ENCODE data around the gene SYNRG. TPM values are rescaled to one million over a fixed set of nuclear protein-coding genes. Genes with fewer than 3 reads are reported as not detected.

Gene SYNRG
- total and polyA plus RNA-seq, 2 of the 13 experiments (the other 11 are each of a cell fraction or from before 2014, with no cell fraction given), result 7.3 to 8.7 TPM

GRCh38 chr17:37643118-37643766 lies 34.0 kb upstream of the SYNRG start, which contains the start of gene DDX52 (continued):
- TF ChIP-seq, protein P1, sequence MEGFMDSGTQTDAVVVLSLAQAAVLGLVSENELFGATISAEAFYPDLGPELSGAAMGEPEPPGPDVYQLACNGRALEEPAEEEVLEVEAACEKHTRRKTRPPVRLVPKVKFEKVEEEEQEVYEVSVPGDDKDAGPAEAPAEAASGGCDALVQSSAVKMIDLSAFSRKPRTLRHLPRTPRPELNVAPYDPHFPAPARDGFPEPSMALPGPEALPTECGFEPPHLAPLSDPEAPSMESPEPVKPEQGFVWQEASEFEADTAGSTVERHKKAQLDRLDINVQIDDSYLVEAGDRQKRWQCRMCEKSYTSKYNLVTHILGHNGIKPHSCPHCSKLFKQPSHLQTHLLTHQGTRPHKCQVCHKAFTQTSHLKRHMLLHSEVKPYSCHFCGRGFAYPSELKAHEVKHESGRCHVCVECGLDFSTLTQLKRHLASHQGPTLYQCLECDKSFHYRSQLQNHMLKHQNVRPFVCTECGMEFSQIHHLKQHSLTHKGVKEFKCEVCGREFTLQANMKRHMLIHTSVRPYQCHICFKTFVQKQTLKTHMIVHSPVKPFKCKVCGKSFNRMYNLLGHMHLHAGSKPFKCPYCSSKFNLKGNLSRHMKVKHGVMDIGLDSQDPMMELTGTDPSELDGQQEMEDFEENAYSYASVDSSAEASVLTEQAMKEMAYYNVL (CRISPR knock-in tag; IDR thresholded peaks at IDR 0.05; ENCODE audit: borderline replicate concordance), result no peak
- TF ChIP-seq RBAK (CRISPR knock-in tag; IDR thresholded peaks at IDR 0.05), result no peak
- TF ChIP-seq, protein P2, sequence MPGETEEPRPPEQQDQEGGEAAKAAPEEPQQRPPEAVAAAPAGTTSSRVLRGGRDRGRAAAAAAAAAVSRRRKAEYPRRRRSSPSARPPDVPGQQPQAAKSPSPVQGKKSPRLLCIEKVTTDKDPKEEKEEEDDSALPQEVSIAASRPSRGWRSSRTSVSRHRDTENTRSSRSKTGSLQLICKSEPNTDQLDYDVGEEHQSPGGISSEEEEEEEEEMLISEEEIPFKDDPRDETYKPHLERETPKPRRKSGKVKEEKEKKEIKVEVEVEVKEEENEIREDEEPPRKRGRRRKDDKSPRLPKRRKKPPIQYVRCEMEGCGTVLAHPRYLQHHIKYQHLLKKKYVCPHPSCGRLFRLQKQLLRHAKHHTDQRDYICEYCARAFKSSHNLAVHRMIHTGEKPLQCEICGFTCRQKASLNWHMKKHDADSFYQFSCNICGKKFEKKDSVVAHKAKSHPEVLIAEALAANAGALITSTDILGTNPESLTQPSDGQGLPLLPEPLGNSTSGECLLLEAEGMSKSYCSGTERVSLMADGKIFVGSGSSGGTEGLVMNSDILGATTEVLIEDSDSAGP (CRISPR knock-in tag; IDR thresholded peaks at IDR 0.05; ENCODE audit: borderline replicate concordance), result peak; percentile 52; the same call in 1 of the 2 replicates
- TF ChIP-seq, protein P3, sequence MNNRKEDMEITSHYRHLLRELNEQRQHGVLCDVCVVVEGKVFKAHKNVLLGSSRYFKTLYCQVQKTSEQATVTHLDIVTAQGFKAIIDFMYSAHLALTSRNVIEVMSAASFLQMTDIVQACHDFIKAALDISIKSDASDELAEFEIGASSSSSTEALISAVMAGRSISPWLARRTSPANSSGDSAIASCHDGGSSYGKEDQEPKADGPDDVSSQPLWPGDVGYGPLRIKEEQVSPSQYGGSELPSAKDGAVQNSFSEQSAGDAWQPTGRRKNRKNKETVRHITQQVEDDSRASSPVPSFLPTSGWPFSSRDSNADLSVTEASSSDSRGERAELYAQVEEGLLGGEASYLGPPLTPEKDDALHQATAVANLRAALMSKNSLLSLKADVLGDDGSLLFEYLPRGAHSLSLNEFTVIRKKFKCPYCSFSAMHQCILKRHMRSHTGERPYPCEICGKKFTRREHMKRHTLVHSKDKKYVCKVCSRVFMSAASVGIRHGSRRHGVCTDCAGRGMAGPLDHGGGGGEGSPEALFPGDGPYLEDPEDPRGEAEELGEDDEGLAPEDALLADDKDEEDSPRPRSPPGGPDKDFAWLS (CRISPR knock-in tag; IDR thresholded peaks at IDR 0.05; ENCODE audit: borderline replicate concordance), result no peak
- TF ChIP-seq ZBTB39 (CRISPR knock-in tag; IDR thresholded peaks at IDR 0.05), result no peak
- no peak for TF ChIP-seq BATF2 (CRISPR knock-in tag; IDR thresholded peaks at IDR 0.05)
- TF ChIP-seq GATAD1 (CRISPR knock-in tag; IDR thresholded peaks at IDR 0.05), result peak; percentile 89
- peak; percentile 45 for TF ChIP-seq CTCF (CRISPR knock-in tag; IDR thresholded peaks at IDR 0.05)
- TF ChIP-seq ZNF234 (CRISPR knock-in tag; conservative IDR thresholded peaks at IDR 0.05), result no peak
- TF ChIP-seq ZNF441 (CRISPR knock-in tag; IDR thresholded peaks at IDR 0.05; ENCODE audit: borderline replicate concordance), result no peak
- no peak for TF ChIP-seq ZNF720 (CRISPR knock-in tag; IDR thresholded peaks at IDR 0.05)
- TF ChIP-seq MEIS1 (CRISPR knock-in tag; IDR thresholded peaks at IDR 0.05; ENCODE audit: borderline replicate concordance), result no peak
- no peak for TF ChIP-seq EED (CRISPR knock-in tag; IDR thresholded peaks at IDR 0.05)
- TF ChIP-seq, protein P4, sequence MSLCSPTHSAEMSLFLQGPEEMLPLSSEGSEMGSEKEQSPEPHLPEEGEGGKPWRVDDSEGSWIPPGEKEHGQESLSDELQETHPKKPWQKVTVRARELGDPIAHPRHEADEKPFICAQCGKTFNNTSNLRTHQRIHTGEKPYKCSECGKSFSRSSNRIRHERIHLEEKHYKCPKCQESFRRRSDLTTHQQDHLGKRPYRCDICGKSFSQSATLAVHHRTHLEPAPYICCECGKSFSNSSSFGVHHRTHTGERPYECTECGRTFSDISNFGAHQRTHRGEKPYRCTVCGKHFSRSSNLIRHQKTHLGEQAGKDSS (CRISPR knock-in tag; IDR thresholded peaks at IDR 0.05; ENCODE audit: borderline replicate concordance, low read depth), result no peak
- TF ChIP-seq FOXO4 (CRISPR knock-in tag; conservative IDR thresholded peaks at IDR 0.05), result no peak

Data from HepG2 (cell line).